ENCODE data around the gene BTBD16.

DNA sequence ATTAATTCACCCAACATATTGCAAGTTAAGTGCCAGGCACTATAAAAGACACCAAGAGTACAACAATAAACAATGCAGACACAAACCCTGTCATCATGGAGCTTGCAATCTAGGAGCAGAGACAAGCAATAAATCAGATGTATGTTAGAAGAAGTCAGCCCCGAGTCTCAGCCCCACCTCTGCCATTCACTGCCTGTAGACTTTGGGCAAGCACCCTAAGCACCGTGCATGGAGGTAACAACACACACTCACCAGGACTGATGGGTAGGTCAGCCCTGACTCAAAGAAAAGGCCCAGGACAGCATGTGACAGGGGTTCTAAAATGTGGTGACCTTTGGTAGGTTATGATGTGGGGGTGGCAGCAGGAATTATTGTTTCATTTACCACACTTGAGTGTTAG, 54.1 kb downstream of the BTBD16 start:
- TF ChIP-seq POLR2AphosphoS5 (IDR thresholded peaks at IDR 0.05; ENCODE audit: low read depth, low read length) (no peak), POU2F2 (IDR thresholded peaks at IDR 0.05; ENCODE audit: low read depth, low read length) (no peak)
